WI38 (cell line): ENCODE data around the gene MB.

Experiments used
- H3K4me3 ChIP-seq: 2 replicates; pipeline ENCODE4 v1.5.1; 2011; ENCODE audit warnings: low read depth, mild to moderate bottlenecking, control low read depth, low read length
- CTCF ChIP-seq: IDR thresholded peaks from 2 replicates; pipeline ENCODE4 v1.5.1; 2012; ENCODE audit warnings: low read depth, mild to moderate bottlenecking, control low read depth, low read length

The MB gene

GRCh38 chr22:35561796-35562526 lies 55.2 kb downstream of the MB start:
- no peak overlapping the region for H3K4me3 ChIP-seq
- no peak for TF ChIP-seq CTCF

- no peak overlapping the region for H3K4me3 ChIP-seq
- no peak for TF ChIP-seq CTCF
These were observed 56.3 kb downstream of the MB start for GRCh38 chr22:35560824-35561223.

- H3K4me3 ChIP-seq = no peak overlapping the region
- no peak for TF ChIP-seq CTCF
These were observed 56.8 kb downstream of the MB start for GRCh38 chr22:35560366-35560765.

- TF ChIP-seq CTCF = no peak
- no peak overlapping the region for H3K4me3 ChIP-seq
These were observed 57.6 kb downstream of the MB start for GRCh38 chr22:35559354-35560005.

GRCh38 chr22:35558719-35559118 lies 58.4 kb downstream of the MB start:
- TF ChIP-seq CTCF = no peak
- no peak overlapping the region for H3K4me3 ChIP-seq

- no peak overlapping the region for H3K4me3 ChIP-seq
- TF ChIP-seq CTCF = no peak
These were observed 59.1 kb downstream of the MB start for GRCh38 chr22:35558031-35558430.
